SK-N-SH (cell line): ENCODE results near the gene SFMBT2.
A peak's percentile ranks its signal among the peaks of the same experiment; 100 is the strongest.

Experiments used
- EP300 ChIP-seq, 2 experiments: IDR thresholded peaks; 2 replicates each; pipeline versions ENCODE4 v1.4.0 to v1.6.1; 2012; ENCODE audit warnings: borderline replicate concordance in 1 of 2, low read depth in 1 of 2, low read length in 1 of 2
- RFX5 ChIP-seq: IDR thresholded peaks from 2 replicates; pipeline ENCODE4 v1.6.1; 2012; ENCODE audit warnings: mild to moderate bottlenecking, improper control_type of control experiment, low read length
- TEAD4 ChIP-seq: IDR thresholded peaks from 2 replicates; pipeline ENCODE4 v1.4.0; 2012; ENCODE audit warnings: mild to moderate bottlenecking, borderline replicate concordance; ENCODE audit not compliant: insufficient read depth
- TF ChIP-seq, protein P1 (sequence below): fragments of 200-600 bp; sonication (generic); IDR thresholded peaks from 2 replicates; pipeline ENCODE4 v1.6.1; 2017; ENCODE audit warnings: antibody characterized with exemption, mild to moderate bottlenecking, moderate library complexity
- TF ChIP-seq, protein P2 (sequence below): IDR thresholded peaks from 2 replicates; pipeline ENCODE4 v1.6.1; 2012; ENCODE audit warnings: mild to moderate bottlenecking, low read depth, low read length, moderate library complexity

DNA sequence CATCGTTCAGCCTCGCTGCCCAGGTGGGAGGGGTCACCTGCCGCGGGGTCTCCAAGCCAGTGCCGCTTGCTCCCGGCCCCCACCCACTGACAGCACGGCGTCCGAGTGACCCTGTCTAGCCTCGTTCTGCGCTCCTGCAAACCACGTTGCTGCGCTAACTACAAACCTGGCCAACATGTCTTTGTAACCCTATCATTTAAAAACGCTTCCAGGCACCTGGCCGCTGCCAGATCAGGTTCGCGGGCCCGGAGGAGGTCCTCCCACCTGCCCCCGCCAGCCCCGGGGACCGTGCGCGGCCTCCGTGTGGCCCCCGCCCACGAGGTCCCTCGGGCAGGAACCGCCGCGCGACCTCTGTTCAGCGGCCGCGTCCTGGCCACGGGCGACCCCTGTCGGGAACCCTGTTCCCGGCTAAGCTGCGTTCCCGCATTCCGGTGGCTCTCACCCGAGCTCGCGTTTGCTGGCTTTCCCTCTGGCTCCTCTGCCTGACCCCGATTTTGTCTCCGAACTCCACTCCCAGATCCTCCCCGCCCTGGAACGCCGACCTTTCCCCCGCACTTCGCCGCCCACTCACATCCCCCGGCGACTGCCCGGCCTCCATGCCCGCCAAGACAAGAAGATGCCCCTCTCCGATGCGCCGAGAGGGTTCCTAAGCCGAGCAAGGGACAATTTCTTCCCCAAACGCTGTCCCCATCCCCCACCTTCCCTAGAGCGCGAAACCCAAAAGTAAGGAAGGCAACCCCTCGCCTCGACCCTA lies 2.4 kb downstream of the SFMBT2 start:
- TF ChIP-seq EP300 (IDR thresholded peaks at IDR 0.05; ENCODE audit: borderline replicate concordance in 1 of 2, low read depth in 1 of 2, low read length in 1 of 2) (no peak), RFX5 (no peak), TEAD4 (no peak)
- TF ChIP-seq, protein P1, sequence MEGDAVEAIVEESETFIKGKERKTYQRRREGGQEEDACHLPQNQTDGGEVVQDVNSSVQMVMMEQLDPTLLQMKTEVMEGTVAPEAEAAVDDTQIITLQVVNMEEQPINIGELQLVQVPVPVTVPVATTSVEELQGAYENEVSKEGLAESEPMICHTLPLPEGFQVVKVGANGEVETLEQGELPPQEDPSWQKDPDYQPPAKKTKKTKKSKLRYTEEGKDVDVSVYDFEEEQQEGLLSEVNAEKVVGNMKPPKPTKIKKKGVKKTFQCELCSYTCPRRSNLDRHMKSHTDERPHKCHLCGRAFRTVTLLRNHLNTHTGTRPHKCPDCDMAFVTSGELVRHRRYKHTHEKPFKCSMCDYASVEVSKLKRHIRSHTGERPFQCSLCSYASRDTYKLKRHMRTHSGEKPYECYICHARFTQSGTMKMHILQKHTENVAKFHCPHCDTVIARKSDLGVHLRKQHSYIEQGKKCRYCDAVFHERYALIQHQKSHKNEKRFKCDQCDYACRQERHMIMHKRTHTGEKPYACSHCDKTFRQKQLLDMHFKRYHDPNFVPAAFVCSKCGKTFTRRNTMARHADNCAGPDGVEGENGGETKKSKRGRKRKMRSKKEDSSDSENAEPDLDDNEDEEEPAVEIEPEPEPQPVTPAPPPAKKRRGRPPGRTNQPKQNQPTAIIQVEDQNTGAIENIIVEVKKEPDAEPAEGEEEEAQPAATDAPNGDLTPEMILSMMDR: peak; percentile 52
- TF ChIP-seq, protein P2, sequence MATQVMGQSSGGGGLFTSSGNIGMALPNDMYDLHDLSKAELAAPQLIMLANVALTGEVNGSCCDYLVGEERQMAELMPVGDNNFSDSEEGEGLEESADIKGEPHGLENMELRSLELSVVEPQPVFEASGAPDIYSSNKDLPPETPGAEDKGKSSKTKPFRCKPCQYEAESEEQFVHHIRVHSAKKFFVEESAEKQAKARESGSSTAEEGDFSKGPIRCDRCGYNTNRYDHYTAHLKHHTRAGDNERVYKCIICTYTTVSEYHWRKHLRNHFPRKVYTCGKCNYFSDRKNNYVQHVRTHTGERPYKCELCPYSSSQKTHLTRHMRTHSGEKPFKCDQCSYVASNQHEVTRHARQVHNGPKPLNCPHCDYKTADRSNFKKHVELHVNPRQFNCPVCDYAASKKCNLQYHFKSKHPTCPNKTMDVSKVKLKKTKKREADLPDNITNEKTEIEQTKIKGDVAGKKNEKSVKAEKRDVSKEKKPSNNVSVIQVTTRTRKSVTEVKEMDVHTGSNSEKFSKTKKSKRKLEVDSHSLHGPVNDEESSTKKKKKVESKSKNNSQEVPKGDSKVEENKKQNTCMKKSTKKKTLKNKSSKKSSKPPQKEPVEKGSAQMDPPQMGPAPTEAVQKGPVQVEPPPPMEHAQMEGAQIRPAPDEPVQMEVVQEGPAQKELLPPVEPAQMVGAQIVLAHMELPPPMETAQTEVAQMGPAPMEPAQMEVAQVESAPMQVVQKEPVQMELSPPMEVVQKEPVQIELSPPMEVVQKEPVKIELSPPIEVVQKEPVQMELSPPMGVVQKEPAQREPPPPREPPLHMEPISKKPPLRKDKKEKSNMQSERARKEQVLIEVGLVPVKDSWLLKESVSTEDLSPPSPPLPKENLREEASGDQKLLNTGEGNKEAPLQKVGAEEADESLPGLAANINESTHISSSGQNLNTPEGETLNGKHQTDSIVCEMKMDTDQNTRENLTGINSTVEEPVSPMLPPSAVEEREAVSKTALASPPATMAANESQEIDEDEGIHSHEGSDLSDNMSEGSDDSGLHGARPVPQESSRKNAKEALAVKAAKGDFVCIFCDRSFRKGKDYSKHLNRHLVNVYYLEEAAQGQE: no peak
